ENCODE results near the gene RUNX2.
"Not testable (repeated sequence)": the region's sequence is repeated elsewhere in the genome, so short reads cannot be mapped to it uniquely, and the experiment has no call there.

RUNX2 gene

DNA sequence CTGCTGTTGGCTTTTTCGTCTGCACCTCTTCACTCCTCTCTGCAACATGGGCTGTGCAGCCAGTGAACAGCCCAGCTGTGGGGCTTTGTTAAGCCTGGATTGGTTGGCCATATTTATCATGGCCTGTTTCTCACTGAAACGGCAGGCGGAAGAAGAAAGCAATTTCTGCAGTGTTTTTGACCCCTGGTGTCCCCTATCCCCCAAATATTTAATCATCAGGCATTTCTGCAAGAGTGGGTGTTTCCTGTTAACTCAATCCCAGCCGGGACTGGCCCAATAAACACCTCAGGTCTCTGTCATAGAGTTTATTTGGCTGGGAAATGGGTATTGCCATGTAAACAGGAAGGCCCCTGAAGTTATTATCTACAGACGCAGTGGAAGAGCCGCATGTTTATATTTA, 224.4 kb downstream of the RUNX2 start:
- Histone ChIP-seq H3K36me3 (ENCODE audit: control insufficient read depth, insufficient read depth, low read length) (no peaks in the 10 kb centered on the region), H3K27me3 (ENCODE audit: control insufficient read depth, insufficient read depth, low read length) (no peaks in the 10 kb centered on the region), H3K9me3 (ENCODE audit: control insufficient read depth, low read length) (no peaks in the 10 kb centered on the region), H3K9ac (ENCODE audit: low read length) (no peak overlapping the region), H3K4me1 (ENCODE audit: control insufficient read depth, insufficient read depth, low read length) (peaks cover 7% of the 10 kb centered on the region), H3K4me3 (ENCODE audit: low read length) (no peak overlapping the region)

GRCh38 chr6:45553730-45554344, 225.7 kb downstream of the RUNX2 start:
- Histone ChIP-seq H3K27me3 (ENCODE audit: control insufficient read depth, insufficient read depth, low read length) (no peaks in the 10 kb centered on the region), H3K9me3 (ENCODE audit: control insufficient read depth, low read length) (no peaks in the 10 kb centered on the region), H3K4me1 (ENCODE audit: control insufficient read depth, insufficient read depth, low read length) (peaks cover 6% of the 10 kb centered on the region), H3K4me3 (ENCODE audit: low read length) (no peak overlapping the region), H3K36me3 (ENCODE audit: control insufficient read depth, insufficient read depth, low read length) (no peaks in the 10 kb centered on the region), H3K9ac (ENCODE audit: low read length) (no peak overlapping the region)

- no peaks in the 10 kb centered on the region for H3K27me3 ChIP-seq (ENCODE audit: control insufficient read depth, insufficient read depth, low read length)
- no peak overlapping the region for H3K4me3 ChIP-seq (ENCODE audit: low read length)
- H3K4me1 ChIP-seq (ENCODE audit: control insufficient read depth, insufficient read depth, low read length) = no peaks in the 10 kb centered on the region
- no peaks in the 10 kb centered on the region for H3K36me3 ChIP-seq (ENCODE audit: control insufficient read depth, insufficient read depth, low read length)
- no peak overlapping the region for H3K9ac ChIP-seq (ENCODE audit: low read length)
- H3K9me3 ChIP-seq (ENCODE audit: control insufficient read depth, low read length) = no peaks in the 10 kb centered on the region
Observed at GRCh38 chr6:45554591-45554990, 226.5 kb downstream of the RUNX2 start.

- Histone ChIP-seq H3K9me3 (ENCODE audit: control insufficient read depth, low read length) (no peaks in the 10 kb centered on the region), H3K4me1 (ENCODE audit: control insufficient read depth, insufficient read depth, low read length) (no peaks in the 10 kb centered on the region), H3K9ac (ENCODE audit: low read length) (no peak overlapping the region), H3K4me3 (ENCODE audit: low read length) (no peak overlapping the region), H3K27me3 (ENCODE audit: control insufficient read depth, insufficient read depth, low read length) (no peaks in the 10 kb centered on the region), H3K36me3 (ENCODE audit: control insufficient read depth, insufficient read depth, low read length) (no peaks in the 10 kb centered on the region)
Observed at GRCh38 chr6:45555981-45556771, 228.0 kb downstream of the RUNX2 start.

- H3K27me3 ChIP-seq (ENCODE audit: control insufficient read depth, insufficient read depth, low read length) = no peaks in the 10 kb centered on the region
- no peaks in the 10 kb centered on the region for H3K4me1 ChIP-seq (ENCODE audit: control insufficient read depth, insufficient read depth, low read length)
- H3K4me3 ChIP-seq (ENCODE audit: low read length) = no peak overlapping the region
- H3K36me3 ChIP-seq (ENCODE audit: control insufficient read depth, insufficient read depth, low read length) = no peaks in the 10 kb centered on the region
- no peak overlapping the region for H3K9ac ChIP-seq (ENCODE audit: low read length)
- H3K9me3 ChIP-seq (ENCODE audit: control insufficient read depth, low read length) = no peaks in the 10 kb centered on the region
Observed at GRCh38 chr6:45556828-45557227, 228.7 kb downstream of the RUNX2 start.

DNA sequence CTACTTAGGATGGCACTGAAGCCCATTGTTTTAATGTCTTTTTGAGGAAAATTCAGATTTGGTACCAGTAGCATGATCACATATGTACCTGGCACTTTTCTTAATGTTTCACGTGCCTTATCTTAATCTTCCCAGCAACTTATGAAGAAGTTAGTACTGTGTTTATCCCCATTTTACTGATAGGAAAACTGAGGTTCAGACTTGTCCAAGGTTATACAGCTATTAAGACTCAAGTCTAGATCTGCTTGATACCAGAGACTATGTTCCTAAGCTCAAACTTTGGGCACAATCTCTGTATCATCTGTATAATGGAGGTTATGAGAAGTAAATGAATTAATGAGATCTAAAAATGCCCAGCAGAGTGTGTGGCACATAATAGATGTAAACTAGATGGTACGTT, 229.3 kb downstream of the RUNX2 start:
- no peak overlapping the region for H3K4me3 ChIP-seq (ENCODE audit: low read length)
- no peaks in the 10 kb centered on the region for H3K9me3 ChIP-seq (ENCODE audit: control insufficient read depth, low read length)
- H3K36me3 ChIP-seq (ENCODE audit: control insufficient read depth, insufficient read depth, low read length) = no peaks in the 10 kb centered on the region
- H3K9ac ChIP-seq (ENCODE audit: low read length) = no peak overlapping the region
- no peaks in the 10 kb centered on the region for H3K4me1 ChIP-seq (ENCODE audit: control insufficient read depth, insufficient read depth, low read length)
- H3K27me3 ChIP-seq (ENCODE audit: control insufficient read depth, insufficient read depth, low read length) = no peaks in the 10 kb centered on the region

- Histone ChIP-seq H3K36me3 (ENCODE audit: control insufficient read depth, insufficient read depth, low read length) (no peaks in the 10 kb centered on the region), H3K4me3 (ENCODE audit: low read length) (no peak overlapping the region), H3K9me3 (ENCODE audit: control insufficient read depth, low read length) (no peaks in the 10 kb centered on the region), H3K4me1 (ENCODE audit: control insufficient read depth, insufficient read depth, low read length) (no peaks in the 10 kb centered on the region), H3K27me3 (ENCODE audit: control insufficient read depth, insufficient read depth, low read length) (no peaks in the 10 kb centered on the region), H3K9ac (ENCODE audit: low read length) (no peak overlapping the region)
Observed at GRCh38 chr6:45558858-45559257, 230.7 kb downstream of the RUNX2 start.

DNA sequence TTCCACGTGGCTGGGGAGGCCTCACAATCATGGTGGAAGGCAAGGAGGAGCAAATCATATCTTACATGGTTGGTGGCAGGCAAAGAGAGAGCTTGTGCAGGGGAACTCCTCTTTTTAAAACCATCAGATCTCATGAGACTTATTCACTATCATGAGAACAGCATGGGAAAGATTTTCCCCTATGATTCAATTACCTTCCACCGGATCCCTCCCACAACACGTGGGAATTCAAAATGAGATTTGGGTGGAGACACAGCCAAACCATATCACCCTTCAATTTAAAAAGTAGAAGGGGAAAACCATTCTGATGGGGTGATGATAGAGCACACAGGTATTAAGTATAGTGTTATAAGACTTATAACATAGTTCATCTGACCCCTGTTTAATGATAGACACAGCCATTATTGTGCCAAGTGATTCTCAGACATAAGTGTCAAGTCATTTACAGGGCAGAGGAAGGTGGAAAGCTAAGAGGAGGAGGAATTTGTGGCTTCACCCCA, 232.2 kb downstream of the RUNX2 start:
- H3K36me3 ChIP-seq (ENCODE audit: control insufficient read depth, insufficient read depth, low read length) = not testable (repeated sequence)

DNA sequence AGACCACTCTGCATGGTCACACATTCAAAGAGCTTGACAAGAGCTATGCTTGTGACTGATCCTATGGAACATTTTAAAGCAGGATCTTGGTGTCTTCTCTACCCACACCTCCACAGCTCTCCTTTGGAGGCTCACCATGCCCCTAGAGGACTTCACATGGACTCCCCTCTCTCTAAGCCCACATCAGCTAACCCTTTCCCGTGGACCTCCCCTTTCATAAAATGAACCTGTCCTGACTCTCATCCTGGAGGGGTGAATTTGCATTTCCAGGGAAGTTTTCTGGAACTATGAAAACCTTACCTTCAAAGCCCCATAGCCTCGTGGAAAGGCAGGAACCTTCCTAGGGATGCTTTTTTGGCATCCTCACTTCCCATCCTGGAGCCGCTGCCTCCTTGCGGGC, 234.0 kb downstream of the RUNX2 start:
- Histone ChIP-seq H3K27me3 (ENCODE audit: control insufficient read depth, insufficient read depth, low read length) (no peaks in the 10 kb centered on the region), H3K4me3 (ENCODE audit: low read length) (no peak overlapping the region), H3K4me1 (ENCODE audit: control insufficient read depth, insufficient read depth, low read length) (no peaks in the 10 kb centered on the region), H3K9ac (ENCODE audit: low read length) (no peak overlapping the region), H3K36me3 (ENCODE audit: control insufficient read depth, insufficient read depth, low read length) (no peaks in the 10 kb centered on the region), H3K9me3 (ENCODE audit: control insufficient read depth, low read length) (no peaks in the 10 kb centered on the region)

More for the DNA sequence above, 232.2 kb downstream of the RUNX2 start:
- H3K9me3 ChIP-seq (ENCODE audit: control insufficient read depth, low read length); H3K27me3 ChIP-seq (ENCODE audit: control insufficient read depth, insufficient read depth, low read length); H3K4me3 ChIP-seq (ENCODE audit: low read length); H3K4me1 ChIP-seq (ENCODE audit: control insufficient read depth, insufficient read depth, low read length); H3K9ac ChIP-seq (ENCODE audit: low read length): not testable (repeated sequence)

GRCh38 chr6:45563041-45563440, 234.9 kb downstream of the RUNX2 start:
- H3K4me1 ChIP-seq (ENCODE audit: control insufficient read depth, insufficient read depth, low read length) = no peaks in the 10 kb centered on the region
- H3K9ac ChIP-seq (ENCODE audit: low read length) = no peak overlapping the region

GRCh38 chr6:45563844-45564243, 235.7 kb downstream of the RUNX2 start:
- H3K36me3 ChIP-seq (ENCODE audit: control insufficient read depth, insufficient read depth, low read length) = no peaks in the 10 kb centered on the region
- no peaks in the 10 kb centered on the region for H3K9me3 ChIP-seq (ENCODE audit: control insufficient read depth, low read length)
- no peaks in the 10 kb centered on the region for H3K27me3 ChIP-seq (ENCODE audit: control insufficient read depth, insufficient read depth, low read length)
- H3K9ac ChIP-seq (ENCODE audit: low read length) = no peak overlapping the region
- no peaks in the 10 kb centered on the region for H3K4me1 ChIP-seq (ENCODE audit: control insufficient read depth, insufficient read depth, low read length)
- no peak overlapping the region for H3K4me3 ChIP-seq (ENCODE audit: low read length)

More at GRCh38 chr6:45563041-45563440, 234.9 kb downstream of the RUNX2 start:
- no peaks in the 10 kb centered on the region for H3K9me3 ChIP-seq (ENCODE audit: control insufficient read depth, low read length)
- no peaks in the 10 kb centered on the region for H3K27me3 ChIP-seq (ENCODE audit: control insufficient read depth, insufficient read depth, low read length)
- H3K36me3 ChIP-seq (ENCODE audit: control insufficient read depth, insufficient read depth, low read length) = no peaks in the 10 kb centered on the region
- H3K4me3 ChIP-seq (ENCODE audit: low read length) = no peak overlapping the region

DNA sequence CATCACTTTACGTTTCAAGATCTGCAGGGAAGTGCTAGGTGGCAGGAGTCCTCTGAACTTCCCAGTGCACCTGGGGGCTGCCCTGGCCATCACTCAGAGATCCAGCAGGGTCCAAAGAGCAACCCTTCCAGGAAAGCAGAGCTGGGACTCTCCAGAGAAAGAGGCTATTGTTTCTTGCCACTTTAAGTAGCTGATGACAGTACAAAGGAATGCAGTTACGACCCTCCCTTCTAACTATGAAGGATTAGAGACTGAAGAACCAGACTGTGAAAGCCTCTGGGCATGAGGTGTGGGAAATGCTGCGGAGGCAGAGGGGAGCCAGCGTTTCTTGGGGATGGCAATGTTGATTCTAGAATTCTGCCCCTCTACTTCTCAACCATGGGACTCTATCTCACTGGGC, 238.8 kb downstream of the RUNX2 start:
- Histone ChIP-seq H3K36me3 (ENCODE audit: control insufficient read depth, insufficient read depth, low read length) (no peaks in the 10 kb centered on the region), H3K4me3 (ENCODE audit: low read length) (no peak overlapping the region), H3K9me3 (ENCODE audit: control insufficient read depth, low read length) (no peaks in the 10 kb centered on the region), H3K9ac (ENCODE audit: low read length) (no peak overlapping the region), H3K4me1 (ENCODE audit: control insufficient read depth, insufficient read depth, low read length) (no peaks in the 10 kb centered on the region), H3K27me3 (ENCODE audit: control insufficient read depth, insufficient read depth, low read length) (no peaks in the 10 kb centered on the region)

Data from mucosa of stomach (tissue), 1 donor.